ENCODE data around the gene SLC13A5. TPM values are rescaled to one million over a fixed set of nuclear protein-coding genes. Genes with fewer than 3 reads are reported as not detected.
"Not testable (repeated sequence)": the region's sequence is repeated elsewhere in the genome, so short reads cannot be mapped to it uniquely, and the experiment has no call there.

The SLC13A5 gene
- total RNA-seq, 4 donors from 2014 or later: 0.25 TPM; not detected in 3

- no peak for TF ChIP-seq CTCF (IDR thresholded peaks at IDR 0.05)
- DNase-seq (ENCODE audit: low spot score): no peak
- ATAC-seq (ENCODE audit: low FRiP score): no peak
Observed at GRCh38 chr17:6753546-6753945, 40.4 kb upstream of the SLC13A5 start.

- no peak for DNase-seq (ENCODE audit: low spot score)
- TF ChIP-seq CTCF (IDR thresholded peaks at IDR 0.05): no peak
- ATAC-seq (ENCODE audit: low FRiP score): peak; percentile 55
Observed at GRCh38 chr17:6753006-6753445, 39.9 kb upstream of the SLC13A5 start.

GRCh38 chr17:6752068-6752909 lies 39.1 kb upstream of the SLC13A5 start:
- ATAC-seq (ENCODE audit: low FRiP score): peak; percentile 52
- DNase-seq (ENCODE audit: low spot score): no peak

GRCh38 chr17:6749519-6749918 lies 36.4 kb upstream of the SLC13A5 start:
- ATAC-seq (ENCODE audit: low FRiP score) (no peak), DNase-seq (ENCODE audit: low spot score) (no peak)
- no peak for TF ChIP-seq CTCF (IDR thresholded peaks at IDR 0.05)

More at GRCh38 chr17:6752068-6752909, 39.1 kb upstream of the SLC13A5 start:
- no peak for TF ChIP-seq CTCF (IDR thresholded peaks at IDR 0.05)

- no peak for TF ChIP-seq CTCF (IDR thresholded peaks at IDR 0.05)
- ATAC-seq (ENCODE audit: low FRiP score): no peak
- DNase-seq (ENCODE audit: low spot score): no peak
Observed at GRCh38 chr17:6748617-6749016, 35.4 kb upstream of the SLC13A5 start.

GRCh38 chr17:6746665-6747064 lies 33.5 kb upstream of the SLC13A5 start:
- ATAC-seq (ENCODE audit: low FRiP score); DNase-seq (ENCODE audit: low spot score): not testable (repeated sequence)

GRCh38 chr17:6729531-6729930 lies 16.4 kb upstream of the SLC13A5 start:
- TF ChIP-seq CTCF (IDR thresholded peaks at IDR 0.05): no peak
- DNase-seq (ENCODE audit: low spot score): no peak
- no peak for ATAC-seq (ENCODE audit: low FRiP score)
